Measurements from ENCODE around the gene TFF2. TPM values are rescaled to one million over a fixed set of nuclear protein-coding genes. Genes with fewer than 3 reads are reported as not detected.

The TFF2 gene
- total RNA-seq, 1 experiment from 2014 or later = not detected

DNA sequence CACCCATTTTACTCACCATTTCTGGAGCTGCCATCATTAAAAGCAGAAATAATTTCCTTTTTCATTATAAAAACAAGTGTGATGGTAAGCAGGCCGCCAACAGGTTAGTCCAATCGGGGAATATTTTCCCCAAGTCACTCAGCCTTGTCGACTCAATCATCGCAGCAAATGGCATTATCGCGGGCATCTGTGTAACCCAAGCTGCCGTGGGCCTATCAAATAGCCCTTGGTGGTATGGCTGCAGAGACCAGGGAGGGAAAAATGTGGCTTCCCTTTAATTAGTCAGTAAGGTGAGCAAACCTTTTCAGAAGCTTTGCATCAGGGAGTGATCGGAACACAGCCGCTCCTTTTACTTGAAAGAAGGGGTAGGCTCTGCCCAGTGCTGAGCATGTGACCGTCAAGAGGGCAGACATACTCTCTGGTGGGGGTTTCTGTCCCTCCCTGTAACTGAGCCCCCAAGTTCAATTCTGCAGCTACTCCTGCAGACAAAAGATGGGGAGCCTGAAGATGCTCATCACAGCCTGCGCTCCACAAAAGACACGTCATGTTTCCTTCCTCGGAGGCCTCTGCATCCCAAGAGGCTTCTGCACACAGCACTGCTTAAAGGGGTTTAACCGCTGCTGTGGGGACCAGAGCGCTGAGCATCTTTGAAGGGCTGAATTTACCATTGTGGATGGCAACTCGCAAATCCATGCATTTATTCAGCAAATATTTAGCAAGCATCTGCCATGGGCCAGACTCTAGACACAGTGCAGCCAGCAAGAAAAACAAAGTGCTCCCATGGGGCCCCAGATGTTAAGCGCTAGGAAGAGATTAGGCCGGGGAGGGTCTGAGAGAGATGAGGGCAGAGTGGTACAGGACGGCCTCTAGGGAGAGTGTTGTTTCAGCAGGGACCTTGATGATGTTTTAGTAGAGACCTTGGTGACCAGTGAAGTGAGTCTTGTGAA is 46.3 kb upstream of the TFF2 start:
- CTCF ChIA-PET = no interaction called here
- Mint-ChIP-seq H3K27me3 (ENCODE audit: unreplicated experiment) (no peaks in the 10 kb centered on the region), H3K4me3 (ENCODE audit: low read depth, unreplicated experiment) (no peak overlapping the region), H3K9me3 (ENCODE audit: low read depth, unreplicated experiment) (peaks cover 6% of the 10 kb centered on the region), H3K4me1 (ENCODE audit: low read depth, unreplicated experiment) (peaks cover 18% of the 10 kb centered on the region), H3K27ac (ENCODE audit: unreplicated experiment) (no peak overlapping the region), H3K36me3 (ENCODE audit: insufficient read depth, unreplicated experiment) (no peaks in the 10 kb centered on the region)
- intact Hi-C loops (cut with micrococcal nuclease; ENCODE audit: unreplicated experiment) = no loop called here
- TF ChIP-seq, protein P1, sequence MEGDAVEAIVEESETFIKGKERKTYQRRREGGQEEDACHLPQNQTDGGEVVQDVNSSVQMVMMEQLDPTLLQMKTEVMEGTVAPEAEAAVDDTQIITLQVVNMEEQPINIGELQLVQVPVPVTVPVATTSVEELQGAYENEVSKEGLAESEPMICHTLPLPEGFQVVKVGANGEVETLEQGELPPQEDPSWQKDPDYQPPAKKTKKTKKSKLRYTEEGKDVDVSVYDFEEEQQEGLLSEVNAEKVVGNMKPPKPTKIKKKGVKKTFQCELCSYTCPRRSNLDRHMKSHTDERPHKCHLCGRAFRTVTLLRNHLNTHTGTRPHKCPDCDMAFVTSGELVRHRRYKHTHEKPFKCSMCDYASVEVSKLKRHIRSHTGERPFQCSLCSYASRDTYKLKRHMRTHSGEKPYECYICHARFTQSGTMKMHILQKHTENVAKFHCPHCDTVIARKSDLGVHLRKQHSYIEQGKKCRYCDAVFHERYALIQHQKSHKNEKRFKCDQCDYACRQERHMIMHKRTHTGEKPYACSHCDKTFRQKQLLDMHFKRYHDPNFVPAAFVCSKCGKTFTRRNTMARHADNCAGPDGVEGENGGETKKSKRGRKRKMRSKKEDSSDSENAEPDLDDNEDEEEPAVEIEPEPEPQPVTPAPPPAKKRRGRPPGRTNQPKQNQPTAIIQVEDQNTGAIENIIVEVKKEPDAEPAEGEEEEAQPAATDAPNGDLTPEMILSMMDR (IDR thresholded peaks at IDR 0.05; ENCODE audit: unreplicated experiment) = no peak
- no TSS peak for BruUV-seq (replicated peaks)
- no peak for DNase-seq

DNA sequence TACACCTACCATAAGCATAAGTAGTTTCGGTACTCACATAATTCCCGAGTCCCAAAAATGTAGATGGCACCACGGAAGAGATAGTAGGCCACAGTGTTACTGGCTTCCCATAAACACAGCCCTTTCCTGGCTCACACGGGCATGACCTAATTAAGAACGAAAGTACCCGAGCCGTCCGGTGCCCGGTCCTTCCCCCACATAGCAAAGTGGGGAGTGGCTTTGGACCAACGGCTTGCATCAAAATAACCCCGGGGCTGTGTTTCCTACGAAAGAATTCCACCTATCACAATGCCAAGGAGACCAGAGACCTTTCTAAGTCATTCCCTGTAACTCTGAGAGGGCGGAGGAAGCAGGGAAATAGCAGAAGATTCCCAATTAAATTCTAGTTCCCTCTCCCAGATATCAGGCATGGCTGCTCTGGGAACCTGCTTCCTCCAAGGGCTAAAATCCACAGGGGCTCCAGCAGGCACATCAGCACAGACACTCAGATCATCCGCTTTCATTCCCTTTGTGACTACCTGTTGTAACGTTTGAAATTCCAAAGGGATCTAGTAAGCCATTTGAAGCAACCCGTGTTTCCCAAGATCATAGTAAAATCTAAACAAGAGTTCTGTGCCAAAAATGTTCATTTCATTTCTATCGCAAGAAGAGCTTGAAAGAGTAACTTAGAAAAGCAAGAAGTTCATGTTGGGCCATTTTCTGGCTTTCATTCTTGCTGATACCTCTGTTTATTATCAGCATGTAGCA is 45.3 kb upstream of the TFF2 start, which contains the start of gene TMPRSS3:
TSS of gene TMPRSS3 (minus strand) at position 148 of the 747 bp plus-strand sequence. CDS start 635 bp downstream, outside the sequence.
- H3K27ac Mint-ChIP-seq (ENCODE audit: unreplicated experiment) = peak within 1 kb of the TSS; percentile 52
- no peaks in the 10 kb centered on the region for H3K36me3 Mint-ChIP-seq (ENCODE audit: insufficient read depth, unreplicated experiment)
- no peaks in the 10 kb centered on the region for H3K9me3 Mint-ChIP-seq (ENCODE audit: low read depth, unreplicated experiment)
- TF ChIP-seq, protein P1 (IDR thresholded peaks at IDR 0.05; ENCODE audit: unreplicated experiment) = no peak
- DNase-seq = peak; percentile 43
- BruUV-seq (replicated peaks) = no TSS peak
- peaks cover 18% of the 10 kb centered on the region for H3K4me1 Mint-ChIP-seq (ENCODE audit: low read depth, unreplicated experiment)
- CTCF ChIA-PET = no interaction called here
- H3K4me3 Mint-ChIP-seq (ENCODE audit: low read depth, unreplicated experiment) = peak within 1 kb of the TSS; percentile 53
- H3K27me3 Mint-ChIP-seq (ENCODE audit: unreplicated experiment) = no peaks in the 10 kb centered on the region
- intact Hi-C loops (cut with micrococcal nuclease; ENCODE audit: unreplicated experiment) = no loop called here

DNA sequence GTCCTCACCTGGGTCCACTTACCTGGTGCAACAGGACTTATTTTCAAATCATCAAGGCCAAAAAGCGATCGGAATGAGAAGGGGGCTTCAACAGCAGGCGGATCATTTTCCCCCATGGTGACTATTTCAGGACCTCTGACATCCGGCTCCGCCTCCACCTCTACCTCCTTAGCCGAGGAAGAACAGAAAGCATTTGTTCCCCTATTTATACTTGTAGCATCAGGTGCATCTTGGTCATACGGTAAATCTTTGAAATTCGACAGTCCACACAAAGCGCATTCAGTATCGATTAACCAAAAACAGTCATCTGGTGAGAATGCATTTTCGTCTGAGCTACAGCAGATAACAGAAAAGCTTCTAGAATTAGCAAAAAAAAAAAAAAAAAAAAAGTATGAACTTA is 44.5 kb upstream of the TFF2 start:
- H3K27ac Mint-ChIP-seq (ENCODE audit: unreplicated experiment) = peak overlapping the region; percentile 52
- TSS peak; percentile 83 for BruUV-seq (replicated peaks)
- H3K9me3 Mint-ChIP-seq (ENCODE audit: low read depth, unreplicated experiment) = no peaks in the 10 kb centered on the region
- CTCF ChIA-PET = no interaction called here
- TF ChIP-seq, protein P1 (IDR thresholded peaks at IDR 0.05; ENCODE audit: unreplicated experiment) = no peak
- no peak for DNase-seq
- H3K4me3 Mint-ChIP-seq (ENCODE audit: low read depth, unreplicated experiment) = peak overlapping the region; percentile 53
- H3K4me1 Mint-ChIP-seq (ENCODE audit: low read depth, unreplicated experiment) = peaks cover 26% of the 10 kb centered on the region
- intact Hi-C loops (cut with micrococcal nuclease; ENCODE audit: unreplicated experiment) = no loop called here
- H3K27me3 Mint-ChIP-seq (ENCODE audit: unreplicated experiment) = no peaks in the 10 kb centered on the region
- H3K36me3 Mint-ChIP-seq (ENCODE audit: insufficient read depth, unreplicated experiment) = no peaks in the 10 kb centered on the region

GRCh38 chr21:42393443-42393950 is 42.7 kb upstream of the TFF2 start:
- TF ChIP-seq, protein P1 (IDR thresholded peaks at IDR 0.05; ENCODE audit: unreplicated experiment) = no peak
- H3K27ac Mint-ChIP-seq (ENCODE audit: unreplicated experiment) = no peak overlapping the region
- DNase-seq = no peak
- BruUV-seq (replicated peaks) = no TSS peak
- H3K4me3 Mint-ChIP-seq (ENCODE audit: low read depth, unreplicated experiment) = no peak overlapping the region
- H3K36me3 Mint-ChIP-seq (ENCODE audit: insufficient read depth, unreplicated experiment) = peaks cover 5% of the 10 kb centered on the region
- H3K4me1 Mint-ChIP-seq (ENCODE audit: low read depth, unreplicated experiment) = peaks cover 41% of the 10 kb centered on the region
- no peaks in the 10 kb centered on the region for H3K9me3 Mint-ChIP-seq (ENCODE audit: low read depth, unreplicated experiment)
- CTCF ChIA-PET = interaction anchor here (0.5 kb wide), 1 partner anchor 577 kb away, joined by 4 read pairs; no protein-coding TSS in a partner anchor
- H3K27me3 Mint-ChIP-seq (ENCODE audit: unreplicated experiment) = no peaks in the 10 kb centered on the region
- intact Hi-C loops (cut with micrococcal nuclease; ENCODE audit: unreplicated experiment) = no loop called here

All from Calu3 (cell line).